Fibroblast of skin of back (primary cell): Measurements from ENCODE around the gene VSIG10. TPM values are rescaled to one million over a fixed set of nuclear protein-coding genes. Genes with fewer than 3 reads are reported as not detected.
"Not testable (repeated sequence)": the region's sequence is repeated elsewhere in the genome, so short reads cannot be mapped to it uniquely, and the experiment has no call there.

Experiments
- DNase-seq: peaks from one replicate; pipeline ENCODE4 v3.0.0-alpha.2; 2013
- polyA plus RNA-seq, 2 experiments: library from polyadenylated mRNA; unstranded; fragments of 120-200 nt; gene quantifications; one replicate each; pipeline ENCODE4 v1.2.1, GENCODE V29; 2013; ENCODE audit not compliant: insufficient read length in 2 of 2

The VSIG10 gene, protein sequence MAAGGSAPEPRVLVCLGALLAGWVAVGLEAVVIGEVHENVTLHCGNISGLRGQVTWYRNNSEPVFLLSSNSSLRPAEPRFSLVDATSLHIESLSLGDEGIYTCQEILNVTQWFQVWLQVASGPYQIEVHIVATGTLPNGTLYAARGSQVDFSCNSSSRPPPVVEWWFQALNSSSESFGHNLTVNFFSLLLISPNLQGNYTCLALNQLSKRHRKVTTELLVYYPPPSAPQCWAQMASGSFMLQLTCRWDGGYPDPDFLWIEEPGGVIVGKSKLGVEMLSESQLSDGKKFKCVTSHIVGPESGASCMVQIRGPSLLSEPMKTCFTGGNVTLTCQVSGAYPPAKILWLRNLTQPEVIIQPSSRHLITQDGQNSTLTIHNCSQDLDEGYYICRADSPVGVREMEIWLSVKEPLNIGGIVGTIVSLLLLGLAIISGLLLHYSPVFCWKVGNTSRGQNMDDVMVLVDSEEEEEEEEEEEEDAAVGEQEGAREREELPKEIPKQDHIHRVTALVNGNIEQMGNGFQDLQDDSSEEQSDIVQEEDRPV
- 8.1 TPM for polyA plus RNA-seq (2013, experiment 1 of 2; ENCODE audit: insufficient read length)
- 3.8 TPM for polyA plus RNA-seq (2013, experiment 2 of 2; ENCODE audit: insufficient read length)

DNA sequence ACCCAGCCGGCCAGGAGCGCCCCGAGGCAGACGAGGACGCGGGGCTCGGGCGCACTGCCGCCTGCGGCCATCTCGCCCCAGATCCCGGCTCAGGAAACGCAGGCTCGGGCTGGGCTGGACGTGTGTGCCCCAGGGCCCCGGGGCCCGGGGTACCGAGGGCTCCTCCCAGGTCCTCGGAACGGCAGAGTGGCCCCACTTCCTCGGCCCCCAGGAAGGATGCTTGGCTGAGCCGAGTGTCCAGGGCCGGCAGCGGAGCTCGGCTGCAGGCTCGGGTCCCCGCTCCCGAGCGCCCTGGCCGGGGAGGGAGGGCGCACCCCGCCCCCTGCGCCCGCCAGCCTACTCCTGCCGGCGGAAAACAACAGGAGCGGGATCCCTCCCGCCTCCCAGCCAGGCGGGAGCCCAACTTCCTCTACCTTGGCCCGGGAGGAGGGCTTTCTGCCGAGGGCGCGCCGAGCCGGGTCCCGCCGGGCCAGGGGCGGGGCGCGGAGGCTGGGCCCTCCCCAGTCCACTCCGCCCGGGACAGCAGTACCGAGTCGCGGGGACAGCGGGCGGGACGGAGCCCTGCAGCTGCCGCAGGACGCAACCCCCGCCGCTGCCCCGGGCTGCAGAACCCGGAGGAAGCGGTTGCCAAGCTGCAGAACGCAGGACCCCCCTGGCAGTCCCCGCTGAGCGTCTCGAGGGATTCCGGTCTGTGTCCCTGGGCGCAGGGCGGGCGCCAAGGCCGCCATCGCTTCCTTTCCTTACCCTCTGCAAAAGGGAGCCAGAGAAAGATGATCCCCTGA is at the start of gene VSIG10:
Gene VSIG10 (minus strand): TSS at position 411 of the 782 bp plus-strand sequence. CDS start 340 bp downstream, at position 71.
- peak; percentile 68 for DNase-seq

DNA sequence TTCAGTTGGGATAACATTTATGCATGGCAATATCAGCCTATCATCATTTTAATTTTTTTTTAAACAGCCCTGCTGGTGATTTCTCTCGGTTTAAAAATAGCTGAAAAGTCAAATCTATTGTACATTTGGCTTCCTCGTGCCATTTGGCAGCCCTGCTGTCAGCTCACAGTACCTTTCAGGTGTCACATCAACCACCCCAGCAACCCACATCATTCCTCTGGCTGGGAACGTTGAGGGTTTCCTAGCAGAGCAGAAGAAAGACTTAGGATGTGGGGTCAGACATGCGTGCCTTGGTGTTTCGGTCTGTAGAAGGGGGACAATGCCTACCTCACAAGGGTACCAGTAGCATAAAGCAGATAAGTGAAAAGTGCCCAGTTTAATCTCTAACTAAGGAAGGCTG is 47.9 kb upstream of the VSIG10 start:
- no peak for DNase-seq

GRCh38 chr12:118150625-118151024 is 46.8 kb upstream of the VSIG10 start:
- DNase-seq: no peak

DNA sequence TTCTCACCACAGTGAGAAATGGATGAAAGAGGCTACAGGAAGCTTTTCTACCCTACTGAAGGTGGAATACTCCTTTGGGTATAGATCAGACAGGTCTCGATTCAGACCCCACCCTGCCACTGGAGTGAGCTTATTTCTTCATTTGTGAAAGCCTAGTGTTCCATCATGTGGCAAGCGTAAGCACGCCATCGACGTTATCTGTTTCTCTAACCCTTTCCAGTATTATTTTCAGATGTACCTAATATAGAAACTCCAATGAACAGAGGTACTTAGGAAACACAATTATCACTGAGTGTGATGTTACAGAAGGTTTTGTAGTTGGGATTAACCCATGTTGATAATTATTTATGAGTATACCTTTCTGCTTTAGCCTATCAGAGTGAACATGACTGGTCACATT is 44.5 kb upstream of the VSIG10 start:
- DNase-seq: no peak

GRCh38 chr12:118145798-118146156 is 42.0 kb upstream of the VSIG10 start:
- DNase-seq: no peak

GRCh38 chr12:118145113-118145797 is 41.4 kb upstream of the VSIG10 start:
- no peak for DNase-seq

GRCh38 chr12:118144499-118144898 is 40.7 kb upstream of the VSIG10 start:
- no peak for DNase-seq

GRCh38 chr12:118140825-118141224 is 37.0 kb upstream of the VSIG10 start:
- DNase-seq: no peak

DNA sequence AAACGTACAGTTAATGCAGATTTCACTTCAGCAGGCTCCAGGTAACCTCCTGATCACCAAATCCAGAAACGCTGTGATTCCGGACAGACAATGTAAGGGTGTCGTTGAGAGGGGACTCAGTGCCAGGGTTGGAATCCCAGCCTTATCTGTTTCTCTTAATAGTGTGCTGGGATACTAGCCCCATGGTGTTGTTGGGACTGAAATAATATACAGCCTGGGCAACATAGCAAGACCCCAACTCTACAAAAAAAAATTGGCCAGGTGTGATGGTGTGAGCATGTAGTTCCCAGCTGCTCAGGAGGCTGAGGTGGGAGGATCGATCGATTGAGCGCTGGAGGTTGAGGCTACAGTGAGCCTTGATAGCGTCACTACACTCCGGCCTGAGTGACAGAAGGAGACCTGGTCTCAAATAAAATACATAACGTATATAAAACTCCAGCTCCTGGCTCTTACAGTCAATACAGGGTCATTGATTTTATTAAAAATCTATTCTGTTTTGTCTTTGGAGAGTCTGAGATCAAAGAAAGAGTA is 33.4 kb upstream of the VSIG10 start:
- no peak for DNase-seq

- DNase-seq: peak; percentile 42
Measured at GRCh38 chr12:118136559-118137003, 32.8 kb upstream of the VSIG10 start.

DNA sequence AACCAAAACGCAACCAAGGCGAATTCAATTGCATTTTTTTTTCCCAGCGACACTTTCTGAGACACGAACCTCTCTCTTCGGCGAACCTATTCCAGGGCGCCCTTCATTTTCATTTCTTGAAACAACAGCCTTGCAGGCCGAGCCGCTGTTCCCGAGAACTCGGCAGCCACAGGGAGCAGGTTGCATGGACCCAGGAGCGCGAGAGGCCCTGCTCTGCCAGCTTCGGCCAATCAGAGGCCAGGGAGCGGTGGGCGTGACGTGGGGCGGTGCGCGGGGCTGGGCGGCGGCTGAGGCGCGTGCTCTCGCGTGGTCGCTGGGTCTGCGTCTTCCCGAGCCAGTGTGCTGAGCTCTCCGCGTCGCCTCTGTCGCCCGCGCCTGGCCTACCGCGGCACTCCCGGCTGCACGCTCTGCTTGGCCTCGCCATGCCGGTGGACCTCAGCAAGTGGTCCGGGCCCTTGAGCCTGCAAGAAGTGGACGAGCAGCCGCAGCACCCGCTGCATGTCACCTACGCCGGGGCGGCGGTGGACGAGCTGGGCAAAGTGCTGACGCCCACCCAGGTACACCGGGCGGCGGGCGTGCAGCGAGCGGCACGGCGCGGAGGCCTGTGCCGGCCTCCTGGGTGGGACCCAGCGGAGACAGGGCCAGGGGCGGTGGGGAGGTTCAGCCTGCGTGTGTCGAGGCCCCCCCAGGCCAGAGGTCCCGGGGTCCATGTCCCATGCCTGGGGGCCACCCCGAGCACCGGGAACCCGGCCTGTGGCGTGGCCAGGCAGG is 32.2 kb upstream of the VSIG10 start, which contains the start of gene PEBP1:
Gene PEBP1 (plus strand): TSS at position 337 of the 771 bp plus-strand sequence. CDS start 86 bp downstream, at position 423.
- DNase-seq: peak; percentile 93

DNA sequence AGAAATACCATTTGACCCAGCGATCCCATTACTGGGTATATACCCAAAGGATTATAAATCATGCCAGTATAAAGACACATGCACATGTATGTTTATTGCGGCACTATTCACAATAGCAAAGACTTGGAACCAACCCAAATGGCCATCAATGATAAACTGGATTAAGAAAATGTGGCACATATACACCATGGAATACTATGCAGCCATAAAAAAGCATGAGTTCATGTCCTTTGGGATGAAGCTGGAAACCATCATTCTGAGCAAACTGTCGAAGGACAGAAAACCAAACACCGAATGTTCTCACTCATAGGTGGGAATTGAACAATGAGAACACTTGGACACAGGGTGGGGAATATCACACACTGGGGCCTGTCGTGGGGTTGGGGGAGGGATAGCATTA is 25.6 kb upstream of the VSIG10 start:
- not testable (repeated sequence) for DNase-seq

GRCh38 chr12:118127867-118128266 is 24.1 kb upstream of the VSIG10 start:
- no peak for DNase-seq

- no peak for DNase-seq
Measured at GRCh38 chr12:118126119-118126757, 22.4 kb upstream of the VSIG10 start.

GRCh38 chr12:118125743-118126118 is 21.9 kb upstream of the VSIG10 start:
- DNase-seq: no peak

DNA sequence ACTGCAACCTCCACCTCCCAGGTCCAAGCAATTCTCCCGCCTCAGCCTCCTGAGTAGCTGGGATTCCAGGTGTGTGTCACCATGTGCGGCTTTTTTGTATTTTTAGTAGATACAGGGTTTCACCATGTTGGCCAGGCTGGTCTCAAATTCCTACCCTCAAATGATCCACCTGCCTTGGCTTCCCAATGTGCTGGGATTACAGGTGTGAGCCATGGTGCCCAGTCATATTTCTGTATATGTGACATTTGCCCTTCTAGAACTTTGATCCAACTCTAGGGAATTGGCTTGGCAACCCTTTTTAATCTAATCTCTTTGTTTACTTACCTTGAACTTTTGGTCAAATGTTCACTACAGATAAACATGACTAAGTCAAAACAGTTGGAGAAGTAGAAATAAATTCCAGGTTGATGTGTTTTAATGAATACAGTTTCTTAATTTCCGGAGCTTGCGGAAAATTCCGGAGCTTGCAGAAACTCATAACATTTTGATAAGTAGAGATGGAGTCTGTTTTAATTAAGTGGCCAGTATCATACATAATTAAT is 20.6 kb upstream of the VSIG10 start:
- no peak for DNase-seq

- DNase-seq: no peak
Measured at GRCh38 chr12:118122264-118122663, 18.5 kb upstream of the VSIG10 start.

DNA sequence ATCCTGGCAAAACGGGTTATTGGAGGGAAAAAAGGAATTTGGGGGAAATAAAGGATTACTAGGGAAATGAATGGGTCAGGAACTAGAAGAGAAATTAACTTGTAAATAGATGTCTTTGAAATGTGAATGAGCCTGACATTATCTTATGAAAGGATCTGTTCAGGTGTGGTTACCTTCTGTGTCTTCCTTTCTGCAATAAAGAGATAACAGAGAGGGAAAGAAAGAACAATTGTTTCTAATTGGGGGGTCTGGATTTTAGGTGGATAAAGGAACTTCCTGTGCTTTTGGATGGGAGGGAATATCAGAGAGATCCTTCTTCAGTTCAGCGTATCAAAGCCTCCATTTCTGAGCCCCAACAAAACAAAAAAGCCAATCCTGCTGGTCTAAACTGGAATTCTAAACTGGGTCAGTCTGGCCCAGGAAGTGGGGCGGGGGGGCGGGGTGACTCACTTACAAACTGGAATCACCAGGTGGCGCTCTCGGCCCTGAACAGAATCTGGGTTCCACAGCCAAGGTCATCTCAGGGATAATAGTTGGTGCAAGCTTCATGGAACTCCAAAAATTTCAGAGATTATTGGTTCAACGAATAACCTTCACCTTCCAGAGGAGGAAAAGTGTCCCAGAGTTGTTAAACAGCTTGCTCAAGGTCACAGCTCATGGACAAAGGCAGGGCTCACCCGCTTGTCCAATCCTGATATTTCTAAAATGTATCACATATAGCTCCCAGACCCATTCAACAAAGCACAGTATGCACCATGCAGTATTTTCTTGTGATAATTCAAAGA is 17.0 kb upstream of the VSIG10 start:
- DNase-seq: peak; percentile 66

DNA sequence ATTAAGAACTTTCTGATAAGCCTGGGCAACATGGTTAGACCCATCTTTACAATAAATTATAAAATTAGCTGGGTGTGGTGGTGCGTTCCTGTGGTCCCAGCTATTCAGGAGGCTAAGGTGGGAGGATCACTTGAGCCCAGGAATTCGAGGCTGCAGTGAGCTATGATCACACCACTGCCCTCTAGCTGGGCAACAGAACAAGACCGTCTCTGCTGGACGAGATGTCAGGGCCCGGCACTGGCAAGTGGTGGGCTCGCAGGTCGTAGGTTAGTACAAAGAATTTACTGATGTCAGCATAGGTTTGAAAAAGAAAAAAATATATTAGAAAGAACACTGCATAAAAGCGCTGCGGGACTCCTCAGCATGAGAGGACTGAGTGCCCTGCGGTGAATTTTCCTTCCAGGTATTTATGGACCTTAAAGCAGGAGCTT is 15.7 kb upstream of the VSIG10 start:
- no peak for DNase-seq

- peak; percentile 11 for DNase-seq
Measured at GRCh38 chr12:118109088-118109487, 5.3 kb upstream of the VSIG10 start.
